Activated T-helper 2 cell treated with anti-CD3 and anti-CD28 coated beads, Interferon-gamma antibody, Interleukin-2, Interleukin-4, amounts not matched to agents 10 μg/mL and 5 μg/mL and 100 μg/mL, durations not matched to agents 14 hours and 24 hours and 36 hours (primary cell): Measurements from ENCODE around the gene TARS1. TPM values are rescaled to one million over a fixed set of nuclear protein-coding genes. Genes with fewer than 3 reads are reported as not detected.
"Not testable (repeated sequence)": the region's sequence is repeated elsewhere in the genome, so short reads cannot be mapped to it uniquely, and the experiment has no call there.

ENCODE experiments used
- DNase-seq: peaks from one replicate; pipeline ENCODE4 v3.0.0; 2021; ENCODE audit warnings: low spot score
- H3K27ac Mint-ChIP-seq: one replicate; pipeline ENCODE4 v1.8.0; 2021; ENCODE audit warnings: mixed read lengths
- H3K27me3 Mint-ChIP-seq: one replicate; pipeline ENCODE4 v1.8.0; 2021; ENCODE audit warnings: low read depth, mixed read lengths
- H3K36me3 Mint-ChIP-seq: one replicate; pipeline ENCODE4 v1.8.0; 2021; ENCODE audit warnings: low read depth, mixed read lengths
- H3K4me1 Mint-ChIP-seq: one replicate; pipeline ENCODE4 v1.8.0; 2021; ENCODE audit warnings: low read depth, mixed read lengths
- H3K4me3 Mint-ChIP-seq: one replicate; pipeline ENCODE4 v1.8.0; 2021; ENCODE audit warnings: low read depth, mild to moderate bottlenecking, moderate library complexity, mixed read lengths
- H3K9me3 Mint-ChIP-seq: one replicate; pipeline ENCODE4 v1.8.0; 2021; ENCODE audit warnings: mixed read lengths
- intact Hi-C: fragments of 100-400 bp; cut with micrococcal nuclease; formaldehyde crosslinking; loops from one replicate; pipeline ENCODE4 v1.15.1; 2023
- total RNA-seq: library from RNA; stranded (reverse); gene quantifications from 2 replicates; pipeline ENCODE4 v1.2.3, GENCODE V29; 2022

The TARS1 gene
- total RNA-seq, 1 donor from 2014 or later = 186 TPM

GRCh38 chr5:33504570-33504969, 63.8 kb downstream of the TARS1 start:
- H3K4me3 Mint-ChIP-seq = no peak overlapping the region
- no peaks in the 10 kb centered on the region for H3K36me3 Mint-ChIP-seq
- no peaks in the 10 kb centered on the region for H3K9me3 Mint-ChIP-seq
- intact Hi-C loops = no loop called here
- DNase-seq = no peak
- H3K27me3 Mint-ChIP-seq = peaks cover 3% of the 10 kb centered on the region
- H3K27ac Mint-ChIP-seq = no peak overlapping the region
- H3K4me1 Mint-ChIP-seq = no peaks in the 10 kb centered on the region

GRCh38 chr5:33507426-33507825, 66.7 kb downstream of the TARS1 start:
- intact Hi-C loops = no loop called here
- Mint-ChIP-seq H3K9me3 (no peaks in the 10 kb centered on the region), H3K27ac (no peak overlapping the region), H3K36me3 (no peaks in the 10 kb centered on the region), H3K27me3 (peaks cover 3% of the 10 kb centered on the region), H3K4me1 (no peaks in the 10 kb centered on the region), H3K4me3 (no peak overlapping the region)
- DNase-seq = no peak

- no peak overlapping the region for H3K4me3 Mint-ChIP-seq
- no peaks in the 10 kb centered on the region for H3K36me3 Mint-ChIP-seq
- no peaks in the 10 kb centered on the region for H3K9me3 Mint-ChIP-seq
- H3K27ac Mint-ChIP-seq = no peak overlapping the region
- DNase-seq = no peak
- peaks cover 3% of the 10 kb centered on the region for H3K27me3 Mint-ChIP-seq
- no peaks in the 10 kb centered on the region for H3K4me1 Mint-ChIP-seq
- intact Hi-C loops = no loop called here
Observed at GRCh38 chr5:33509036-33509435, 68.3 kb downstream of the TARS1 start.

- Mint-ChIP-seq H3K4me3 (no peak overlapping the region), H3K36me3 (no peaks in the 10 kb centered on the region), H3K27me3 (no peaks in the 10 kb centered on the region), H3K4me1 (no peaks in the 10 kb centered on the region), H3K9me3 (no peaks in the 10 kb centered on the region), H3K27ac (no peak overlapping the region)
- no peak for DNase-seq
- intact Hi-C loops = no loop called here
Observed at GRCh38 chr5:33513462-33514185, 72.9 kb downstream of the TARS1 start.

- H3K9me3 Mint-ChIP-seq, H3K4me1 Mint-ChIP-seq, H3K4me3 Mint-ChIP-seq, H3K36me3 Mint-ChIP-seq, DNase-seq, H3K27ac Mint-ChIP-seq, intact Hi-C loops, H3K27me3 Mint-ChIP-seq: not testable (repeated sequence)
Observed at GRCh38 chr5:33515366-33515765, 74.6 kb downstream of the TARS1 start.

- Mint-ChIP-seq H3K9me3 (no peaks in the 10 kb centered on the region), H3K36me3 (no peaks in the 10 kb centered on the region), H3K27me3 (no peaks in the 10 kb centered on the region)
Observed at GRCh38 chr5:33516421-33516820, 75.7 kb downstream of the TARS1 start.

More at GRCh38 chr5:33516421-33516820, 75.7 kb downstream of the TARS1 start:
- Mint-ChIP-seq H3K4me1 (no peaks in the 10 kb centered on the region), H3K4me3 (no peak overlapping the region), H3K27ac (no peak overlapping the region)
- intact Hi-C loops = no loop called here
- no peak for DNase-seq
